MM.1S (cell line): Measurements from ENCODE around the gene HPS5.

Experiments
- DNase-seq: peaks from one replicate; pipeline ENCODE4 v3.0.0-alpha.2; 2015
- H2AFZ ChIP-seq: fragments of 300-600 bp; sonication (generic); 2 replicates; pipeline ENCODE4 v1.6.0; 2016; ENCODE audit warnings: antibody characterized with exemption, low read length
- H3F3A ChIP-seq: fragments of 300-600 bp; sonication (generic); 2 replicates; pipeline ENCODE4 v1.6.1; 2016; ENCODE audit warnings: mild to moderate bottlenecking, antibody characterized with exemption, low read length, moderate library complexity, mixed read lengths; ENCODE audit not compliant: insufficient read depth
- H3K27ac ChIP-seq: fragments of 300-600 bp; sonication (generic); 2 replicates; pipeline ENCODE4 v1.5.1; 2016; ENCODE audit warnings: mild to moderate bottlenecking, low read length
- H3K27me3 ChIP-seq: fragments of 300-600 bp; sonication (generic); replicated peaks from 2 replicates; pipeline ENCODE4 v1.6.0; 2016; ENCODE audit warnings: low read length; ENCODE audit not compliant: insufficient read depth
- H3K36me3 ChIP-seq: fragments of 300-600 bp; sonication (generic); replicated peaks from 2 replicates; pipeline ENCODE4 v1.6.1; 2016; ENCODE audit warnings: mild to moderate bottlenecking, low read length, mixed read lengths; ENCODE audit not compliant: insufficient read depth
- H3K4me1 ChIP-seq: fragments of 300-600 bp; sonication (generic); 2 replicates; pipeline ENCODE4 v1.6.1; 2016; ENCODE audit warnings: low read length, mixed read lengths
- H3K4me2 ChIP-seq: fragments of 300-600 bp; sonication (generic); 2 replicates; pipeline ENCODE4 v1.6.0; 2016; ENCODE audit warnings: low read depth, low read length
- H3K4me3 ChIP-seq: fragments of 300-600 bp; sonication (generic); 2 replicates; pipeline ENCODE4 v1.5.1; 2016; ENCODE audit warnings: low read length, mixed read lengths
- H3K79me2 ChIP-seq: fragments of 300-600 bp; sonication (generic); 2 replicates; pipeline ENCODE4 v1.6.1; 2016; ENCODE audit warnings: mixed run types, low read length, mixed read lengths
- H3K9ac ChIP-seq: fragments of 300-600 bp; sonication (generic); 2 replicates; pipeline ENCODE4 v1.6.1; 2016; ENCODE audit warnings: low read length, mixed read lengths
- H3K9me2 ChIP-seq: fragments of 300-600 bp; sonication (generic); replicated peaks from 2 replicates; pipeline ENCODE4 v1.6.1; 2016; ENCODE audit warnings: mild to moderate bottlenecking, low read length, mixed read lengths; ENCODE audit not compliant: insufficient read depth
- H3K9me3 ChIP-seq: fragments of 300-600 bp; sonication (generic); replicated peaks from 2 replicates; pipeline ENCODE4 v1.6.1; 2016; ENCODE audit warnings: mild to moderate bottlenecking, low read length, mixed read lengths; ENCODE audit not compliant: insufficient read depth
- H4K20me1 ChIP-seq: fragments of 300-600 bp; sonication (generic); 2 replicates; pipeline ENCODE4 v1.6.1; 2016; ENCODE audit warnings: mild to moderate bottlenecking, low read length, moderate library complexity, mixed read lengths; ENCODE audit not compliant: insufficient read depth
- EZH2 ChIP-seq: fragments of 300-600 bp; sonication (generic); optimal IDR thresholded peaks from 2 replicates; pipeline ENCODE3; 2017; ENCODE audit warnings: low read depth, mild to moderate bottlenecking, antibody characterized with exemption, low read length, mixed read lengths
- EZH2phosphoT487 ChIP-seq: fragments of 300-600 bp; sonication (generic); IDR thresholded peaks from 2 replicates; pipeline ENCODE4 v1.6.1; 2018; ENCODE audit warnings: antibody characterized with exemption, low read length
- TF ChIP-seq, protein P1 (sequence below): fragments of 300-600 bp; sonication (generic); IDR thresholded peaks from 2 replicates; pipeline ENCODE4 v1.5.1; 2016; ENCODE audit warnings: antibody characterized with exemption, low read length, mixed read lengths

Gene HPS5

DNA sequence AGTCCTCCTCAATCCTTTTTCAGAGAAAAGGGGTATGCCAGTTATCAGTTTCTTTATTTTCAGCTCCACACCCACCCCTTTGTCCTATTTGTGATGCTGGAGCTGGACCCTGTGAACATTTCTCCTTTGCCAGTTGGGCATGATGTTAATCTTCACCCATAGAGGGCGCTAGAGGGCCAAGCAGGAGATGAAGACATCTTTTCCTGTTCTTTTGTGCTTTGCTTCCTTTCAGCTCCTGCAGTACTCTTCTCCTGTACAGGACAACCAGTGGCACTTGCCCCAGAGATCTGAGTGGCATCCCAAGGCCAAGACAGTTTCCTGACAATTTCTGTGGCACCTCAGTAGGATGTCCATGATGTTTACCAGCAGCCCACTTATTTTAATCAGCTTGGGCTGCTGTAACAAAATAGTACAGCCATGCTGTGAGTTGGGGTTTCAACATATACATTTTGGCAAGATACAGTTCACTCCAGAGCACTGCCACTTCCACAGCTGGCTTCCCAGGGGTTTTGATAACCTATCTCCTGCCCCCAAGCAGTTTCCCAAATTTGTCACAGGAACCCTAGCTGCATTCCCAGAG is 78.1 kb downstream of the HPS5 start:
- no peaks in the 10 kb centered on the region for H3K79me2 ChIP-seq
- no peaks in the 10 kb centered on the region for H3K36me3 ChIP-seq
- H4K20me1 ChIP-seq, result no peaks in the 10 kb centered on the region
- no peaks in the 10 kb centered on the region for H3K27me3 ChIP-seq
- peaks cover 5% of the 10 kb centered on the region; the same call in 1 of the 2 replicates for H3F3A ChIP-seq
- peaks cover 4% of the 10 kb centered on the region; the same call in 1 of the 2 replicates for H3K4me1 ChIP-seq
- no peak overlapping the region for H3K4me2 ChIP-seq
- no peak overlapping the region for H3K27ac ChIP-seq
- H2AFZ ChIP-seq, result peak overlapping the region; percentile 44
- no peak for TF ChIP-seq EZH2phosphoT487
- TF ChIP-seq, protein P1, sequence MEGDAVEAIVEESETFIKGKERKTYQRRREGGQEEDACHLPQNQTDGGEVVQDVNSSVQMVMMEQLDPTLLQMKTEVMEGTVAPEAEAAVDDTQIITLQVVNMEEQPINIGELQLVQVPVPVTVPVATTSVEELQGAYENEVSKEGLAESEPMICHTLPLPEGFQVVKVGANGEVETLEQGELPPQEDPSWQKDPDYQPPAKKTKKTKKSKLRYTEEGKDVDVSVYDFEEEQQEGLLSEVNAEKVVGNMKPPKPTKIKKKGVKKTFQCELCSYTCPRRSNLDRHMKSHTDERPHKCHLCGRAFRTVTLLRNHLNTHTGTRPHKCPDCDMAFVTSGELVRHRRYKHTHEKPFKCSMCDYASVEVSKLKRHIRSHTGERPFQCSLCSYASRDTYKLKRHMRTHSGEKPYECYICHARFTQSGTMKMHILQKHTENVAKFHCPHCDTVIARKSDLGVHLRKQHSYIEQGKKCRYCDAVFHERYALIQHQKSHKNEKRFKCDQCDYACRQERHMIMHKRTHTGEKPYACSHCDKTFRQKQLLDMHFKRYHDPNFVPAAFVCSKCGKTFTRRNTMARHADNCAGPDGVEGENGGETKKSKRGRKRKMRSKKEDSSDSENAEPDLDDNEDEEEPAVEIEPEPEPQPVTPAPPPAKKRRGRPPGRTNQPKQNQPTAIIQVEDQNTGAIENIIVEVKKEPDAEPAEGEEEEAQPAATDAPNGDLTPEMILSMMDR, result peak; percentile 88
- peak; percentile 68 for DNase-seq
- no peaks in the 10 kb centered on the region for H3K9me3 ChIP-seq
- no peak overlapping the region for H3K4me3 ChIP-seq
- no peaks in the 10 kb centered on the region for H3K9me2 ChIP-seq
- no peak overlapping the region for H3K9ac ChIP-seq

DNA sequence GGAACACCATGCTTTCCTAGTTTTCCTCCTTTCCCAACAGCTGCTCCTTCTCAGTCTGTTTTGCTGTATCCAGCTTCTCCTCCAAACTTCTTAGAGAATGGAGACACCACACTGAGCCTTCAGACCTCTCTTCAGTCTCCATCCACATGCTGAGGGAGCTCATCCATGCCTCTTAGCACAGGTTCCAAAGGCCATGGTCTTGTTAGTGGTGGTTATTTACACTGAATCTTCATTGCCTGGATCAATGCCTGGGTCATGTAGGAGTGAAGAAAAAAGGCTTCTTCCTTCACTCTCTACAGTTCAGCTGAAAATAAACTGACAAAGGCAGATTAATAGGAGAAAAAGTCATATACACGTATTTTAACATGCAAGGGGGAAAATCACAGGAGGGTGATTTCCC is 82.3 kb downstream of the HPS5 start:
- DNase-seq, result no peak
- Histone ChIP-seq H3K79me2 (no peaks in the 10 kb centered on the region), H3K4me3 (no peak overlapping the region), H4K20me1 (no peaks in the 10 kb centered on the region), H3K9me2 (no peaks in the 10 kb centered on the region), H3K9me3 (no peaks in the 10 kb centered on the region), H3K27me3 (peaks cover 4% of the 10 kb centered on the region; the same call in 1 of the 2 replicates), H3F3A (no peaks in the 10 kb centered on the region), H3K4me2 (no peak overlapping the region), H3K4me1 (peaks cover 4% of the 10 kb centered on the region; the same call in 1 of the 2 replicates), H3K27ac (no peak overlapping the region), H2AFZ (no peak overlapping the region), H3K9ac (no peak overlapping the region), H3K36me3 (no peaks in the 10 kb centered on the region)
- no peak for TF ChIP-seq EZH2
- TF ChIP-seq, protein P1, result no peak
- no peak for TF ChIP-seq EZH2phosphoT487

DNA sequence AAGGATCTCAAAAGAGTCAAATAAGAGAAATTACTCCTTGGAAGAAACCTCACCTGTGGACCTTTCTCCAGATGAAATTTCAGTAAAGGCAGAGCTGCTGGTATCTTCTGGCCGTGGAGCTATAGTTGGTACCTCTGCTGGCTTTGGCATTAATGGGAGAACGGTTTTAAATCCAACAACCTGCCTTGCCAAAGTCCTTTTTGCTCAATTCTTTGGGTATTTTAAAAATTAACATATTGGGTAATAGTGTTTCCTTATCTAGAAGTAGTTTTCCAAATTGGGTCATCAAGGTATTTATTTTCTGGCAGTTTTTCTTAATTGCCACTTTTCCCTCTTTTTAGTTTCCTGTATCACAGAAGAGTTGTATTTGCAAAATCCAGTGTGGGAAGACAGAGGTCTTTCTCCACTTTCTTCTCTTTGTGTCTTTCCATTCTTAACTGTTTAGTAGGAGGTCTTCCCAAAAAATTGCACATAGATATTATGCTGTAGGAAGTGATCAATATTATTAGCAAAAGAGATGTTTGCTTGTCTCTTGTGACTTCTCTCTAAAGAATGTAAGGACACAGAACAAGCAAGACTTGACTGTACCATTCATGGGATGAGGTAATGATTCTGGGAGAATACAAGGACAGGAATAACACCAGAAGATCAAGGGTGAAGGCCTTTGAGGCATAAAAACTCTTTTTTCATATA is 85.1 kb downstream of the HPS5 start, which contains the start of gene SAA4:
Gene SAA4 (minus strand): TSS at position 139 of the 693 bp plus-strand sequence. CDS start 876 bp downstream, outside the sequence.
- Histone ChIP-seq H3K79me2 (no peaks in the 10 kb centered on the region), H3K4me1 (no peaks in the 10 kb centered on the region), H3K9me2 (no peaks in the 10 kb centered on the region), H3K4me3 (no peak within 1 kb of the TSS), H2AFZ (no peak within 1 kb of the TSS), H3K36me3 (no peaks in the 10 kb centered on the region), H3K27me3 (peaks cover 4% of the 10 kb centered on the region; the same call in 1 of the 2 replicates), H3K27ac (no peak within 1 kb of the TSS), H4K20me1 (no peaks in the 10 kb centered on the region), H3K9me3 (no peaks in the 10 kb centered on the region), H3F3A (no peaks in the 10 kb centered on the region), H3K4me2 (no peak within 1 kb of the TSS), H3K9ac (no peak within 1 kb of the TSS)
- TF ChIP-seq EZH2, result no peak
- TF ChIP-seq, protein P1, result no peak
- no peak for TF ChIP-seq EZH2phosphoT487
- no peak for DNase-seq
